MM.1S (cell line): ENCODE data around the gene TBX18.

Source experiments
- DNase-seq: peaks from one replicate; pipeline ENCODE4 v3.0.0-alpha.2; 2015
- H2AFZ ChIP-seq: fragments of 300-600 bp; sonication (generic); 2 replicates; pipeline ENCODE4 v1.6.0; 2016; ENCODE audit warnings: antibody characterized with exemption, low read length
- H3F3A ChIP-seq: fragments of 300-600 bp; sonication (generic); 2 replicates; pipeline ENCODE4 v1.6.1; 2016; ENCODE audit warnings: mild to moderate bottlenecking, antibody characterized with exemption, low read length, moderate library complexity, mixed read lengths; ENCODE audit not compliant: insufficient read depth
- H3K27ac ChIP-seq: fragments of 300-600 bp; sonication (generic); 2 replicates; pipeline ENCODE4 v1.5.1; 2016; ENCODE audit warnings: mild to moderate bottlenecking, low read length
- H3K27me3 ChIP-seq: fragments of 300-600 bp; sonication (generic); replicated peaks from 2 replicates; pipeline ENCODE4 v1.6.0; 2016; ENCODE audit warnings: low read length; ENCODE audit not compliant: insufficient read depth
- H3K36me3 ChIP-seq: fragments of 300-600 bp; sonication (generic); replicated peaks from 2 replicates; pipeline ENCODE4 v1.6.1; 2016; ENCODE audit warnings: mild to moderate bottlenecking, low read length, mixed read lengths; ENCODE audit not compliant: insufficient read depth
- H3K4me1 ChIP-seq: fragments of 300-600 bp; sonication (generic); 2 replicates; pipeline ENCODE4 v1.6.1; 2016; ENCODE audit warnings: low read length, mixed read lengths
- H3K4me2 ChIP-seq: fragments of 300-600 bp; sonication (generic); 2 replicates; pipeline ENCODE4 v1.6.0; 2016; ENCODE audit warnings: low read depth, low read length
- H3K4me3 ChIP-seq: fragments of 300-600 bp; sonication (generic); 2 replicates; pipeline ENCODE4 v1.5.1; 2016; ENCODE audit warnings: low read length, mixed read lengths
- H3K79me2 ChIP-seq: fragments of 300-600 bp; sonication (generic); 2 replicates; pipeline ENCODE4 v1.6.1; 2016; ENCODE audit warnings: mixed run types, low read length, mixed read lengths
- H3K9ac ChIP-seq: fragments of 300-600 bp; sonication (generic); 2 replicates; pipeline ENCODE4 v1.6.1; 2016; ENCODE audit warnings: low read length, mixed read lengths
- H3K9me2 ChIP-seq: fragments of 300-600 bp; sonication (generic); replicated peaks from 2 replicates; pipeline ENCODE4 v1.6.1; 2016; ENCODE audit warnings: mild to moderate bottlenecking, low read length, mixed read lengths; ENCODE audit not compliant: insufficient read depth
- H3K9me3 ChIP-seq: fragments of 300-600 bp; sonication (generic); replicated peaks from 2 replicates; pipeline ENCODE4 v1.6.1; 2016; ENCODE audit warnings: mild to moderate bottlenecking, low read length, mixed read lengths; ENCODE audit not compliant: insufficient read depth
- H4K20me1 ChIP-seq: fragments of 300-600 bp; sonication (generic); 2 replicates; pipeline ENCODE4 v1.6.1; 2016; ENCODE audit warnings: mild to moderate bottlenecking, low read length, moderate library complexity, mixed read lengths; ENCODE audit not compliant: insufficient read depth
- CTCF ChIP-seq: fragments of 300-600 bp; sonication (generic); IDR thresholded peaks from 2 replicates; pipeline ENCODE4 v1.5.1; 2016; ENCODE audit warnings: antibody characterized with exemption, low read length, mixed read lengths
- EZH2 ChIP-seq: fragments of 300-600 bp; sonication (generic); optimal IDR thresholded peaks from 2 replicates; pipeline ENCODE3; 2017; ENCODE audit warnings: low read depth, mild to moderate bottlenecking, antibody characterized with exemption, low read length, mixed read lengths
- EZH2phosphoT487 ChIP-seq: fragments of 300-600 bp; sonication (generic); IDR thresholded peaks from 2 replicates; pipeline ENCODE4 v1.6.1; 2018; ENCODE audit warnings: antibody characterized with exemption, low read length

TBX18 gene

GRCh38 chr6:84774985-84775284, 10.5 kb upstream of the TBX18 start:
- Histone ChIP-seq H3K27ac (no peak overlapping the region), H3K4me2 (no peak overlapping the region; the same call in 1 of the 2 replicates), H3K4me3 (peak overlapping the region; percentile 57; the same call in 1 of the 2 replicates), H4K20me1 (no peaks in the 10 kb centered on the region), H3K9me3 (no peaks in the 10 kb centered on the region), H3K36me3 (no peaks in the 10 kb centered on the region), H3K9ac (no peak overlapping the region), H3K27me3 (no peaks in the 10 kb centered on the region), H3K9me2 (no peaks in the 10 kb centered on the region), H3K4me1 (no peaks in the 10 kb centered on the region), H2AFZ (no peak overlapping the region), H3K79me2 (no peaks in the 10 kb centered on the region), H3F3A (no peaks in the 10 kb centered on the region)
- no peak for TF ChIP-seq EZH2phosphoT487
- TF ChIP-seq CTCF: no peak
- no peak for TF ChIP-seq EZH2
- DNase-seq: no peak

GRCh38 chr6:84774157-84774984, 10.0 kb upstream of the TBX18 start:
- Histone ChIP-seq H3K9ac (peak overlapping the region; percentile 62), H3K4me2 (peak overlapping the region; percentile 76), H3K27me3 (no peaks in the 10 kb centered on the region), H3K36me3 (no peaks in the 10 kb centered on the region), H3K79me2 (no peaks in the 10 kb centered on the region), H3K9me2 (no peaks in the 10 kb centered on the region), H2AFZ (peak overlapping the region; percentile 74), H3K4me3 (peak overlapping the region; percentile 57), H3K4me1 (no peaks in the 10 kb centered on the region), H4K20me1 (no peaks in the 10 kb centered on the region), H3K27ac (peak overlapping the region; percentile 10; the same call in 1 of the 2 replicates), H3K9me3 (no peaks in the 10 kb centered on the region), H3F3A (no peaks in the 10 kb centered on the region)
- TF ChIP-seq EZH2phosphoT487 (no peak), CTCF (peak; percentile 59), EZH2 (no peak)
- DNase-seq: peak; percentile 51

- Histone ChIP-seq H3K4me3 (peak overlapping the region; percentile 57), H3K27me3 (no peaks in the 10 kb centered on the region), H3K9me3 (no peaks in the 10 kb centered on the region), H3K36me3 (no peaks in the 10 kb centered on the region), H3K9me2 (no peaks in the 10 kb centered on the region), H3K4me1 (no peaks in the 10 kb centered on the region), H2AFZ (peak overlapping the region; percentile 74), H3F3A (no peaks in the 10 kb centered on the region), H3K79me2 (no peaks in the 10 kb centered on the region), H3K27ac (peak overlapping the region; percentile 10; the same call in 1 of the 2 replicates), H3K9ac (peak overlapping the region; percentile 62; the same call in 1 of the 2 replicates), H4K20me1 (no peaks in the 10 kb centered on the region), H3K4me2 (peak overlapping the region; percentile 76)
- peak; percentile 22 for DNase-seq
- no peak for TF ChIP-seq EZH2phosphoT487
- TF ChIP-seq CTCF: no peak
- no peak for TF ChIP-seq EZH2
Measured at GRCh38 chr6:84773431-84774156, 9.2 kb upstream of the TBX18 start.
